Tibial nerve (tissue), 4 donors: ENCODE data around the gene KCNA3.

ENCODE experiments used
- CTCF ChIP-seq, 5 experiments: fragments of 200-600 bp in 3 of 5; fragments of 450-650 bp in 2 of 5; sonication (generic) in 3 of 5; IDR thresholded peaks; one replicate each; pipeline ENCODE4 v1.5.1; 2016 to 2019; ENCODE audit warnings: antibody characterized with exemption in 5 of 5, mild to moderate bottlenecking in 3 of 5, moderate library complexity in 2 of 5
- EP300 ChIP-seq, 2 donors: sonication (generic); formaldehyde crosslinking; IDR thresholded peaks; one replicate each; pipeline ENCODE4 v1.6.1; 2017; ENCODE audit warnings: antibody characterized with exemption in 2 of 2, mild to moderate bottlenecking in 1 of 2
- POLR2A ChIP-seq, 2 donors: fragments of 450-650 bp; IDR thresholded peaks; one replicate each; pipeline ENCODE4 v1.6.1; 2017; ENCODE audit warnings: antibody characterized with exemption in 2 of 2, mild to moderate bottlenecking in 2 of 2, moderate library complexity in 2 of 2

- TF ChIP-seq CTCF (IDR thresholded peaks at IDR 0.05): no peak
- TF ChIP-seq POLR2A (IDR thresholded peaks at IDR 0.05): no peak
- no peak for TF ChIP-seq EP300 (IDR thresholded peaks at IDR 0.05)
Measured at GRCh38 chr1:110690709-110691365, 16.1 kb upstream of the KCNA3 start.
